ENCODE results near the gene BEST3.

DNA sequence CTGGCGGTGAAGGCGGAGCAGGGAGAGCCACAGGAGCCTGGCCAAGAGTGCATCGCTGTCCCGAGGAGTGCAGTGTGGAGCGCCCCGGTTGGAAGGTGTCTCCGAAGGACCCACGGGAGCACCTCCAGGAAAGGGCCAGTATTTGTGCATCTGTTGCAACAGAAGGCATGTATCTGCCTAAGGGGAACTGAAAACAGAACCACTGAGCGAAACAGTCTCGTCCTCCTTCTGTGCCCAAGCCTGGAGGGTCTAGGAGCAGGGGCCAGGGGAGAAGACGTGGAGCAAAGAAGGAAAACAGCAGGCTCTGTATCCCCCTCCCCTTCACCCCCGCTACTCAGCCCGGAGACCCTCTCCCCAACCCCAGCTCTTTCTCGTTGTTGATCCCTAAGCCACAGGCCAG lies 83.1 kb downstream of the BEST3 start:
- TF ChIP-seq, protein P1, sequence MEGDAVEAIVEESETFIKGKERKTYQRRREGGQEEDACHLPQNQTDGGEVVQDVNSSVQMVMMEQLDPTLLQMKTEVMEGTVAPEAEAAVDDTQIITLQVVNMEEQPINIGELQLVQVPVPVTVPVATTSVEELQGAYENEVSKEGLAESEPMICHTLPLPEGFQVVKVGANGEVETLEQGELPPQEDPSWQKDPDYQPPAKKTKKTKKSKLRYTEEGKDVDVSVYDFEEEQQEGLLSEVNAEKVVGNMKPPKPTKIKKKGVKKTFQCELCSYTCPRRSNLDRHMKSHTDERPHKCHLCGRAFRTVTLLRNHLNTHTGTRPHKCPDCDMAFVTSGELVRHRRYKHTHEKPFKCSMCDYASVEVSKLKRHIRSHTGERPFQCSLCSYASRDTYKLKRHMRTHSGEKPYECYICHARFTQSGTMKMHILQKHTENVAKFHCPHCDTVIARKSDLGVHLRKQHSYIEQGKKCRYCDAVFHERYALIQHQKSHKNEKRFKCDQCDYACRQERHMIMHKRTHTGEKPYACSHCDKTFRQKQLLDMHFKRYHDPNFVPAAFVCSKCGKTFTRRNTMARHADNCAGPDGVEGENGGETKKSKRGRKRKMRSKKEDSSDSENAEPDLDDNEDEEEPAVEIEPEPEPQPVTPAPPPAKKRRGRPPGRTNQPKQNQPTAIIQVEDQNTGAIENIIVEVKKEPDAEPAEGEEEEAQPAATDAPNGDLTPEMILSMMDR (IDR thresholded peaks at IDR 0.05): no peak
- TF ChIP-seq POLR2A (IDR thresholded peaks at IDR 0.05): no peak

Measured in esophagus squamous epithelium (tissue), 4 donors.